Neuronal stem cell (in vitro differentiated cells): ENCODE results near the gene WIZ.

Experiments
- DNase-seq: peaks from one replicate; pipeline ENCODE4 v3.0.0-alpha.2; 2013; ENCODE audit warnings: low spot score
- H2AFZ ChIP-seq: one replicate; pipeline ENCODE4 v1.6.1; 2013; ENCODE audit warnings: mild to moderate bottlenecking, low read length, inconsistent platforms
- H2AK5ac ChIP-seq: 2 replicates; pipeline ENCODE4 v1.6.1; 2013; ENCODE audit warnings: low read depth, mild to moderate bottlenecking, inconsistent platforms, low read length, moderate library complexity, mixed read lengths
- H2BK120ac ChIP-seq: 2 replicates; pipeline ENCODE4 v1.6.1; 2013; ENCODE audit warnings: low read depth, mild to moderate bottlenecking, inconsistent platforms, low read length, moderate library complexity, mixed read lengths
- H2BK12ac ChIP-seq: one replicate; pipeline ENCODE4 v1.6.1; 2013; ENCODE audit warnings: low read length, inconsistent platforms
- H2BK15ac ChIP-seq: 2 replicates; pipeline ENCODE4 v1.6.1; 2013; ENCODE audit warnings: mild to moderate bottlenecking, low read length, inconsistent platforms, mixed read lengths
- H2BK5ac ChIP-seq: one replicate; pipeline ENCODE4 v1.6.1; 2013; ENCODE audit warnings: inconsistent platforms, mild to moderate bottlenecking, low read length, moderate library complexity
- H3K14ac ChIP-seq: one replicate; pipeline ENCODE4 v1.6.1; 2013; ENCODE audit warnings: low read length, inconsistent platforms
- H3K18ac ChIP-seq: 2 replicates; pipeline ENCODE4 v1.6.1; 2013; ENCODE audit warnings: low read length, inconsistent platforms
- H3K23ac ChIP-seq: 2 replicates; pipeline ENCODE4 v1.6.1; 2013; ENCODE audit warnings: low read depth, mild to moderate bottlenecking, mixed read lengths, low read length, inconsistent platforms; ENCODE audit not compliant: poor library complexity
- H3K27ac ChIP-seq: replicated peaks from 3 replicates; pipeline ENCODE4 v1.5.1; 2013; ENCODE audit warnings: low read length, inconsistent platforms
- H3K27me3 ChIP-seq, 3 experiments: 2 replicates each; pipeline ENCODE4 v1.6.1; 2013; ENCODE audit warnings: low read length in 3 of 3, mild to moderate bottlenecking in 2 of 3, inconsistent platforms in 1 of 3, low read depth in 1 of 3, mixed read lengths in 1 of 3, moderate library complexity in 1 of 3; ENCODE audit not compliant: control insufficient read depth in 3 of 3, insufficient read depth in 3 of 3
- H3K36me3 ChIP-seq, 2 donors: replicated peaks in 1 of 2; 2 replicates each; pipeline ENCODE4 v1.6.1; 2013; ENCODE audit warnings: low read length in 2 of 2; ENCODE audit not compliant: control insufficient read depth in 2 of 2, insufficient read depth in 2 of 2
- H3K4ac ChIP-seq: 2 replicates; pipeline ENCODE4 v1.6.1; 2013; ENCODE audit warnings: inconsistent platforms, mild to moderate bottlenecking, low read length, moderate library complexity
- H3K4me1 ChIP-seq, 2 donors: 1 replicate in 1 of 2; 2 replicates in 1 of 2; pipeline ENCODE4 v1.6.1; 2013; ENCODE audit warnings: low read length in 2 of 2, low read depth in 1 of 2; ENCODE audit not compliant: control insufficient read depth in 2 of 2, insufficient read depth in 1 of 2
- H3K4me2 ChIP-seq: one replicate; pipeline ENCODE4 v1.6.1; 2013; ENCODE audit warnings: mild to moderate bottlenecking, low read length, inconsistent platforms; ENCODE audit not compliant: insufficient read depth, poor library complexity, severe bottlenecking
- H3K4me3 ChIP-seq, 2 donors: 2 replicates each; pipeline ENCODE4 v1.5.1; 2013; ENCODE audit warnings: low read length in 2 of 2, mild to moderate bottlenecking in 2 of 2, inconsistent platforms in 1 of 2, moderate library complexity in 1 of 2
- H3K79me1 ChIP-seq: one replicate; pipeline ENCODE4 v1.6.1; 2013; ENCODE audit warnings: low read depth, mild to moderate bottlenecking, inconsistent platforms, low read length, moderate library complexity
- H3K9ac ChIP-seq: one replicate; pipeline ENCODE4 v1.6.1; 2013; ENCODE audit warnings: mild to moderate bottlenecking, low read depth, low read length, inconsistent platforms; ENCODE audit not compliant: poor library complexity
- H3K9me3 ChIP-seq, 2 donors: replicated peaks in 1 of 2; 2 replicates each; pipeline versions ENCODE3 to v1.6.1; 2013; ENCODE audit warnings: low read length in 2 of 2, mild to moderate bottlenecking in 2 of 2, inconsistent platforms in 1 of 2, low read depth in 1 of 2, mixed read lengths in 1 of 2, moderate library complexity in 1 of 2; ENCODE audit not compliant: control insufficient read depth in 2 of 2, insufficient read depth in 1 of 2
- H4K8ac ChIP-seq: one replicate; pipeline ENCODE4 v1.6.1; 2013; ENCODE audit warnings: low read depth, mild to moderate bottlenecking, inconsistent platforms, low read length, moderate library complexity
- H4K91ac ChIP-seq: one replicate; pipeline ENCODE4 v1.6.1; 2013; ENCODE audit warnings: low read length, low read depth, mild to moderate bottlenecking, inconsistent platforms; ENCODE audit not compliant: poor library complexity
- WGBS, 2 donors: extraction: QIAGEN DNeasy Blood & Tissue Kit; methylation state at CpG; one replicate each; pipeline ENCODE4 v1.1.7; 2013; ENCODE audit warnings: missing lambda C conversion rate in 2 of 2, mixed read lengths in 1 of 2; ENCODE audit not compliant: insufficient read length in 2 of 2, insufficient replicate concordance in 1 of 2; ENCODE audit errors: extremely low coverage in 2 of 2; 5-methylcytosine and 5-hydroxymethylcytosine counted together

The WIZ gene

DNA sequence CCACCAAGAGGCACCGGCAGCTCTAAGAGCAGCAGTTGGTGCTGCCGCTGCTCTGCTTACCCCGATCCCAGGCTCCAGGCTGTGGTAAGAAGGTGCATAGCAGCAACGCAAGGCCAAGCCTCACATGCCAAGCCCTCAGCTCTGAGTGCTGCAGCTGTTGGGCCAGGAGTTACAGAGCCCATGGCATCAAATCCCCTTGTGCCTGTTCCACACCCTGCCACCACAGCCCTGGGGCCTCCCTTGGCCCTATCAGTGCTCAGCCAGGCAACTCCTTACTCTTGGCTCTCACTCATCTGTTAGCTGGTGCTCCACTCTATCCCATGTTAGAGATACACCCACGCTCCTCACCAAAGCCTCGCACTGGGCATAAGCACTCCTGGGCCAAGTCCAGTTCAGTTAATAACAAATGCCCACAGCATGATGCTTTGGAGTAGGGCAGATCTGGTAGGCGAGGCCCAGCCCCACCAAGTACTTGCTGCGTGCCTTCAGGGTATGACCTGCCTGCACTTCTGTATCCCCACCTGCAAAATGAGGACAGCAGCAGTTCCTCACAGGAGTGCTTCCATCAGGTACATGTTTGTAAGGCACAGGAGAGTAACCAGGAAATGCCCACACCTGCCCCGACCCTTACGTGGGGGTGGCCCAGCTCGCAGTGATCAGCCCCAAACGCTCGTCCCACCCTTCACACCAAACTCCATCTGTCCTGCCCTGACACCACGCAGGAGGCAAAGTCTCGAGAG lies 47.2 kb downstream of the WIZ start:
- Histone ChIP-seq H3K4me2 (no peak overlapping the region), H3K9ac (no peak overlapping the region), H3K18ac (no peak overlapping the region), H2AK5ac (no peak overlapping the region), H3K79me1 (peaks cover 33% of the 10 kb centered on the region), H3K14ac (no peak overlapping the region), H3K4ac (no peak overlapping the region), H3K4me1 (peaks cover 2 to 5% of the 10 kb centered on the region in 2 donors), H3K23ac (no peak overlapping the region), H3K27ac (no peak overlapping the region), H4K8ac (no peak overlapping the region), H2BK5ac (no peak overlapping the region), H2BK15ac (no peak overlapping the region), H2BK120ac (no peak overlapping the region), H3K36me3 (peaks cover 48 to 87% of the 10 kb centered on the region in 2 donors), H2AFZ (no peak overlapping the region), H3K9me3 (no peaks in the 10 kb centered on the region), H2BK12ac (no peak overlapping the region), H4K91ac (no peak overlapping the region), H3K27me3 (no peaks in the 10 kb centered on the region), H3K4me3 (no peak overlapping the region)
- WGBS, 2 donors = no CpG with 5 or more reads among the region's 15 CpGs
- DNase-seq = no peak

DNA sequence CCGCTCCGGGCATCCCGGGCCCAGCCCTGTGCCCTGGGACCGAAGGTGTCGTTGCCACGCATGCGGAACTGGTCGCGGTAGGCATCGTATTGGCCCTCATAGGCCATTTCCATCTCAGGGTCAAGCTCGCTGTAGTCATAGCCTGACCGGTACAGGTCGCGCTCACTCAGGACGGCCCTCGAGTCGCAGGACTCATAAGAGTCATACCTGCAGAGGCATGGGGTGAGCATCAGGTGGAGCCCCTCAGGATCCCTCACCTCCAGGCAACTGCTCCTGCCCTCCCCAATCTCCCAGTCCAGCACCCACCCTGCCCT lies 48.4 kb downstream of the WIZ start:
- H3K23ac ChIP-seq = peak overlapping the region; percentile 2

DNA sequence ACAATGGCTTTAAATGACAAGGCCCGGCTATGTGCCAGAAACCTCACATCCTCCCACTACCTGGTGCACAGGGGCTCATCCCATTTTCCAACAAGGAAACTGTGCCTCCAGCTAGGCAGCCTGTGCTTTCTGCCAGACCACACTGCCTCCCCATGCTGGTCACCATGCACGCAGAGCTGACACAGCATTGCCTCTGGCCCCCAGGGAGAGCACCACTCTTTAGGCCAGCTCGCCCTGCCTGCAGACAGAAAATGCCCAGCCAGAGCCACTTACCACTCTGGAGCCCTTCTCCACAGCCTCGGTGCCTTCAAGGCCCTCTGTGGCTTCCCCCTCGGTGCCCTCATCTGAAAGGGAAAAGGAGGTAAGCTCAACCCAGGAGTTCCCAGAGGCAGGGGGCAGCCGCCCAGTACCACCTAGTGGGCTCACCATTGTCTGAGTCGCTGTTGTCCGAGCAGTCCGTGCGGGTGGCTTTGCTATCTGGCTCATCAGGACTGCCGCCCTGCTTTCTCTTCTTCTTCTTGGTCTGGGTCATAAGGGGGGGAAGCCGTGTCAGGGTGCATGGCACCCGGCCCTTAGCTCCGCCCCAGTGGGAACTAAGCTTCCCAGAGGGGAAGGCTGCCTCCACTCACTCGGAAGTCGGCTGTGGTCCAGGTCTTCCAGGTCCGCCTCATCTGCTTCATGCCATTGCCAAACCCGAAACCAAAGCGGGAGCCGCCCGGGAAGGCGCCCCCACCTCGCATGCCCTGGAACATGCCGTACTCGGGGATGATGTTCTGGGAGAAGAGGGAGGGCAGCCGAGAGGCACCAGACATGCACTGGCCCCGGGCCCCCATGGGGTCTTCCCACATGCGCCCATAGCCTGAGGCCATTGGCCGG lies 49.0 kb downstream of the WIZ start:
- Histone ChIP-seq H3K4me3 (no peak overlapping the region), H3K4me2 (no peak overlapping the region), H3K27ac (no peak overlapping the region), H4K91ac (no peak overlapping the region), H3K79me1 (peaks cover 36% of the 10 kb centered on the region), H4K8ac (no peak overlapping the region), H3K23ac (peak overlapping the region; percentile 61), H3K14ac (no peak overlapping the region), H3K18ac (no peak overlapping the region), H2AK5ac (no peak overlapping the region), H3K27me3 (no peaks in the 10 kb centered on the region), H3K9ac (no peak overlapping the region), H3K4ac (no peak overlapping the region), H3K36me3 (peaks cover 65 to 86% of the 10 kb centered on the region in 2 donors), H2BK120ac (no peak overlapping the region), H2BK5ac (no peak overlapping the region), H2BK12ac (no peak overlapping the region), H3K4me1 (peaks cover 2 to 5% of the 10 kb centered on the region in 2 donors), H2BK15ac (no peak overlapping the region), H2AFZ (no peak overlapping the region), H3K9me3 (no peaks in the 10 kb centered on the region)
- DNase-seq = no peak
- WGBS, 2 donors = no CpG with 5 or more reads among the region's 29 CpGs

More for the DNA sequence above, 48.4 kb downstream of the WIZ start:
- H2AK5ac ChIP-seq = no peak overlapping the region
- no peak overlapping the region for H3K9ac ChIP-seq
- no peak for DNase-seq
- no CpG with 5 or more reads among the region's 17 CpGs for WGBS, 2 donors
- H3K36me3 ChIP-seq = peaks cover 60 to 87% of the 10 kb centered on the region in 2 donors
- no peak overlapping the region for H4K8ac ChIP-seq
- H2AFZ ChIP-seq = no peak overlapping the region
- H3K14ac ChIP-seq = no peak overlapping the region
- no peak overlapping the region for H4K91ac ChIP-seq
- H3K79me1 ChIP-seq = peaks cover 36% of the 10 kb centered on the region
- H3K4me1 ChIP-seq = peaks cover 2 to 5% of the 10 kb centered on the region in 2 donors
- H3K9me3 ChIP-seq = no peaks in the 10 kb centered on the region
- H2BK5ac ChIP-seq = no peak overlapping the region
- no peak overlapping the region for H3K4ac ChIP-seq
- H3K4me2 ChIP-seq = no peak overlapping the region
- no peak overlapping the region for H3K18ac ChIP-seq
- no peak overlapping the region for H2BK120ac ChIP-seq
- no peak overlapping the region for H3K4me3 ChIP-seq
- no peak overlapping the region for H3K27ac ChIP-seq
- no peaks in the 10 kb centered on the region for H3K27me3 ChIP-seq
- no peak overlapping the region for H2BK12ac ChIP-seq
- H2BK15ac ChIP-seq = no peak overlapping the region

DNA sequence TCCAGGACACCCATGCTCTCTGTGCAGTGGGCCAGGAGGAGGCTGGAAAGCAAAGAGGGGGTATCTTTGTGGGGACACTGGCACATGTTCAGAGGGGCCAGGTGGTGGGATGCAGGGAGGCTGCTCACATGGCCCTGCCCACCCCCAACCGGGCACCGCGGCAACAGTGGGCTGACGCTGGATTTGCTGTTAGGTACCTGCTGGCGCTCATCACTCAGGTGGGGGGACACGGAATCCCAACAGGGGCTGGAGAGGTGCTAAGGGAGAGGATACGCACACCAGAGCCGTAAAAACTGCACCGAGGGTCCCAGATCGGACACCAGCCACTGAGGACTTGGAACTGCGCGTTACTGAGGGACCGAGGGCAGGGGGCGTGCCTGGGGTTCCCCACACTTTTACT lies 50.1 kb downstream of the WIZ start:
- no CpG with 5 or more reads among the region's 14 CpGs for WGBS, 2 donors
- no peak overlapping the region for H3K14ac ChIP-seq
- no peak overlapping the region for H3K27ac ChIP-seq
- no peak overlapping the region for H3K18ac ChIP-seq
- H2AFZ ChIP-seq = no peak overlapping the region
- peaks cover 65 to 93% of the 10 kb centered on the region in 2 donors for H3K36me3 ChIP-seq
- no peak for DNase-seq
- no peak overlapping the region for H2AK5ac ChIP-seq
- H2BK15ac ChIP-seq = no peak overlapping the region
- no peak overlapping the region for H3K4me2 ChIP-seq
- H3K27me3 ChIP-seq = no peaks in the 10 kb centered on the region
- H2BK12ac ChIP-seq = no peak overlapping the region
- no peak overlapping the region for H2BK120ac ChIP-seq
- H3K9me3 ChIP-seq = no peaks in the 10 kb centered on the region
- no peak overlapping the region for H3K23ac ChIP-seq
- H3K4ac ChIP-seq = no peak overlapping the region
- no peak overlapping the region for H3K4me3 ChIP-seq
- peak overlapping the region; percentile 7 for H2BK5ac ChIP-seq
- H3K4me1 ChIP-seq = peaks cover 0 to 1% of the 10 kb centered on the region in 2 donors
- H3K9ac ChIP-seq = peak overlapping the region; percentile 39
- peaks cover 35% of the 10 kb centered on the region for H3K79me1 ChIP-seq
- H4K91ac ChIP-seq = no peak overlapping the region
- H4K8ac ChIP-seq = peak overlapping the region; percentile 32
